Activated CD8-positive, alpha-beta T cell treated with anti-CD3 and anti-CD28 coated beads for 36 hours (primary cell): ENCODE results near the gene C16orf89. TPM values are rescaled to one million over a fixed set of nuclear protein-coding genes. Genes with fewer than 3 reads are reported as not detected.

Experiments
- ATAC-seq: fragments of 200-7000 bp; cut with Tn5 transposase; one replicate; pipeline ENCODE4 v1.10.0; 2021; ENCODE audit warnings: mild to moderate bottlenecking, moderate library complexity
- CTCF ChIA-PET: fragments of 350-600 bp; sonication (Branson Sonifier 250); formaldehyde crosslinking; loops from one replicate; lab custom pipeline; 2021; ENCODE audit warnings: antibody characterized with exemption; lab: Charles Lee
- POLR2A ChIA-PET: fragments of 350-600 bp; sonication (Branson Sonifier 250); formaldehyde crosslinking; loops from one replicate; lab custom pipeline; 2021; ENCODE audit warnings: antibody characterized with exemption; lab: Charles Lee
- DNase-seq: peaks from one replicate; pipeline ENCODE4 v3.0.0-alpha.2; 2020
- H3K27ac Mint-ChIP-seq: one replicate; pipeline ENCODE4 v1.8.0; 2021; ENCODE audit warnings: mild to moderate bottlenecking, mixed read lengths
- H3K27me3 Mint-ChIP-seq: one replicate; pipeline ENCODE4 v1.8.0; 2021; ENCODE audit warnings: mixed read lengths
- H3K36me3 Mint-ChIP-seq: one replicate; pipeline ENCODE4 v1.8.0; 2021; ENCODE audit warnings: low read depth, mixed read lengths
- H3K4me1 Mint-ChIP-seq: one replicate; pipeline ENCODE4 v1.8.0; 2021; ENCODE audit warnings: low read depth, mixed read lengths
- H3K4me3 Mint-ChIP-seq: one replicate; pipeline ENCODE4 v1.8.0; 2021; ENCODE audit warnings: mild to moderate bottlenecking, moderate library complexity, mixed read lengths
- H3K9me3 Mint-ChIP-seq: one replicate; pipeline ENCODE4 v1.8.0; 2021; ENCODE audit warnings: mixed read lengths
- CTCF ChIP-seq: fragments of 200-600 bp; IDR thresholded peaks from one replicate; pipeline ENCODE4 v1.8.0; 2022; ENCODE audit warnings: antibody characterized with exemption, mild to moderate bottlenecking
- intact Hi-C: fragments of 100-400 bp; cut with micrococcal nuclease; formaldehyde crosslinking; loops from one replicate; pipeline ENCODE4 v1.10.0; 2022
- total RNA-seq, 2 experiments: library from RNA; stranded (reverse); gene quantifications; one replicate each; pipeline ENCODE4 v1.2.3, GENCODE V29; 2021

C16orf89 gene
- total RNA-seq, 2 experiments from 2014 or later = not detected

GRCh38 chr16:5065326-5065725 lies 430 bp downstream of the C16orf89 start:
- Mint-ChIP-seq H3K4me1 (no peaks in the 10 kb centered on the region), H3K36me3 (no peaks in the 10 kb centered on the region), H3K9me3 (no peaks in the 10 kb centered on the region), H3K27me3 (no peaks in the 10 kb centered on the region), H3K27ac (no peak overlapping the region), H3K4me3 (no peak overlapping the region)
- DNase-seq = no peak
- ATAC-seq = no peak
- ChIA-PET CTCF (interaction anchor here (1.6 kb wide), 1 partner anchor 9 kb away, joined by 4 read pairs; no protein-coding TSS in a partner anchor), POLR2A (interaction anchor here (1.1 kb wide), 1 partner anchor 32 kb away, joined by 3 read pairs; no protein-coding TSS in a partner anchor)
- TF ChIP-seq CTCF = no peak
- intact Hi-C loops = no loop called here

GRCh38 chr16:5064915-5065314 lies 841 bp downstream of the C16orf89 start:
- no peak for DNase-seq
- H3K9me3 Mint-ChIP-seq = no peaks in the 10 kb centered on the region
- ATAC-seq = no peak
- ChIA-PET POLR2A (interaction anchor here (1.1 kb wide), 1 partner anchor 32 kb away, joined by 3 read pairs; no protein-coding TSS in a partner anchor), CTCF (interaction anchor here (1.6 kb wide), 1 partner anchor 9 kb away, joined by 4 read pairs; no protein-coding TSS in a partner anchor)
- no peaks in the 10 kb centered on the region for H3K4me1 Mint-ChIP-seq
- H3K36me3 Mint-ChIP-seq = no peaks in the 10 kb centered on the region
- H3K27me3 Mint-ChIP-seq = no peaks in the 10 kb centered on the region
- no peak overlapping the region for H3K27ac Mint-ChIP-seq
- TF ChIP-seq CTCF = no peak
- intact Hi-C loops = no loop called here
- no peak overlapping the region for H3K4me3 Mint-ChIP-seq

- POLR2A ChIA-PET = no interaction called here
Measured at GRCh38 chr16:5062790-5063765, 2.7 kb downstream of the C16orf89 start.

GRCh38 chr16:5062051-5062450 lies 3.7 kb downstream of the C16orf89 start:
- no peak for TF ChIP-seq CTCF
- ChIA-PET CTCF (no interaction called here), POLR2A (no interaction called here)
- DNase-seq (no peak), ATAC-seq (no peak)
- no peaks in the 10 kb centered on the region for H3K4me1 Mint-ChIP-seq
- no peak overlapping the region for H3K27ac Mint-ChIP-seq
- no peak overlapping the region for H3K4me3 Mint-ChIP-seq
- no peaks in the 10 kb centered on the region for H3K27me3 Mint-ChIP-seq
- intact Hi-C loops = no loop called here
- H3K36me3 Mint-ChIP-seq = no peaks in the 10 kb centered on the region
- H3K9me3 Mint-ChIP-seq = no peaks in the 10 kb centered on the region

More at GRCh38 chr16:5062790-5063765, 2.7 kb downstream of the C16orf89 start:
- intact Hi-C loops = no loop called here
- Mint-ChIP-seq H3K27me3 (no peaks in the 10 kb centered on the region), H3K4me3 (no peak overlapping the region), H3K36me3 (no peaks in the 10 kb centered on the region), H3K4me1 (no peaks in the 10 kb centered on the region), H3K9me3 (no peaks in the 10 kb centered on the region), H3K27ac (no peak overlapping the region)
- DNase-seq (no peak), ATAC-seq (no peak)
- TF ChIP-seq CTCF = no peak
- CTCF ChIA-PET = no interaction called here

GRCh38 chr16:5060073-5060641 lies 5.6 kb downstream of the C16orf89 start:
- H3K36me3 Mint-ChIP-seq = no peaks in the 10 kb centered on the region
- POLR2A ChIA-PET = no interaction called here

More at GRCh38 chr16:5060073-5060641, 5.6 kb downstream of the C16orf89 start:
- ATAC-seq = no peak
- Mint-ChIP-seq H3K9me3 (no peaks in the 10 kb centered on the region), H3K27me3 (no peaks in the 10 kb centered on the region), H3K4me3 (no peak overlapping the region), H3K27ac (no peak overlapping the region), H3K4me1 (peaks cover 4% of the 10 kb centered on the region)
- DNase-seq = no peak
- no peak for TF ChIP-seq CTCF
- intact Hi-C loops = no loop called here
- CTCF ChIA-PET = no interaction called here
